ENCODE results near the gene RNASEH2A.

Gene RNASEH2A

GRCh38 chr19:12806242-12807081 is at the start of gene RNASEH2A:
Gene RNASEH2A (plus strand): TSS chr19:12806584. CDS start chr19:12806674, 90 bp downstream.
- peak; percentile 88 for DNase-seq

GRCh38 chr19:12757544-12758274 is 48.7 kb upstream of the RNASEH2A start:
- peak; percentile 77 for DNase-seq

GRCh38 chr19:12759686-12760085 is 46.7 kb upstream of the RNASEH2A start:
- no peak for DNase-seq

GRCh38 chr19:12763100-12763499 is 43.3 kb upstream of the RNASEH2A start:
- DNase-seq, result no peak

- no peak for DNase-seq
Observed at GRCh38 chr19:12764698-12765097, 41.7 kb upstream of the RNASEH2A start.

- peak; percentile 83 for DNase-seq
Observed at GRCh38 chr19:12766051-12766521, 40.3 kb upstream of the RNASEH2A start.

GRCh38 chr19:12767150-12767549 is 39.2 kb upstream of the RNASEH2A start:
- DNase-seq, result no peak

GRCh38 chr19:12767666-12768065 is 38.7 kb upstream of the RNASEH2A start:
- no peak for DNase-seq

- no peak for DNase-seq
Observed at GRCh38 chr19:12769689-12770088, 36.7 kb upstream of the RNASEH2A start.

- DNase-seq, result no peak
Observed at GRCh38 chr19:12770922-12771321, 35.5 kb upstream of the RNASEH2A start.

GRCh38 chr19:12772323-12772722 is 34.1 kb upstream of the RNASEH2A start:
- no peak for DNase-seq

- DNase-seq, result peak; percentile 56
Observed at GRCh38 chr19:12773571-12773970, 32.8 kb upstream of the RNASEH2A start.

GRCh38 chr19:12774588-12775555 is 31.5 kb upstream of the RNASEH2A start, which contains the start of gene HOOK2:
Gene HOOK2 (minus strand): TSS chr19:12775552. CDS start chr19:12775449, 103 bp downstream.
- no peak for DNase-seq

- DNase-seq, result peak; percentile 76
Observed at GRCh38 chr19:12777217-12778016, 29.0 kb upstream of the RNASEH2A start.

GRCh38 chr19:12778017-12778904 is 28.1 kb upstream of the RNASEH2A start:
- peak; percentile 79 for DNase-seq

- DNase-seq, result no peak
Observed at GRCh38 chr19:12778905-12779161, 27.6 kb upstream of the RNASEH2A start.

- DNase-seq, result peak; percentile 74
Observed at GRCh38 chr19:12779162-12779993, 27.0 kb upstream of the RNASEH2A start.

GRCh38 chr19:12782174-12782423 is 24.3 kb upstream of the RNASEH2A start:
- no peak for DNase-seq

- DNase-seq, result peak; percentile 80
Observed at GRCh38 chr19:12782424-12783290, 23.7 kb upstream of the RNASEH2A start.
